DOHH2 (cell line): Measurements from ENCODE around the gene TSPO.

ENCODE experiments used
- H3F3A ChIP-seq: fragments of 200-600 bp; sonication (generic), shearing (Covaris generic); 2 replicates; pipeline ENCODE4 v1.6.0; 2016; ENCODE audit warnings: antibody characterized with exemption, mild to moderate bottlenecking; ENCODE audit not compliant: control insufficient read depth, insufficient read depth
- H3K27ac ChIP-seq: fragments of 200-600 bp; sonication (generic); 2 replicates; pipeline ENCODE4 v1.5.1; 2014; ENCODE audit warnings: low read depth, mild to moderate bottlenecking, low read length, moderate library complexity
- H3K27me3 ChIP-seq: fragments of 200-600 bp; sonication (generic); 2 replicates; pipeline ENCODE4 v1.6.1; 2014; ENCODE audit warnings: mild to moderate bottlenecking, low read length, mixed read lengths; ENCODE audit not compliant: control insufficient read depth
- H3K36me3 ChIP-seq: fragments of 200-600 bp; sonication (generic); 2 replicates; pipeline ENCODE4 v1.6.1; 2014; ENCODE audit warnings: mild to moderate bottlenecking, low read length, moderate library complexity, mixed read lengths; ENCODE audit not compliant: control insufficient read depth
- H3K4me1 ChIP-seq: fragments of 200-600 bp; sonication (generic); 2 replicates; pipeline ENCODE4 v1.6.1; 2014; ENCODE audit warnings: mild to moderate bottlenecking, low read length, mixed read lengths; ENCODE audit not compliant: control insufficient read depth
- H3K4me2 ChIP-seq: fragments of 200-600 bp; sonication (generic); 2 replicates; pipeline ENCODE4 v1.6.0; 2014; ENCODE audit warnings: mild to moderate bottlenecking, low read length, moderate library complexity
- H3K4me3 ChIP-seq: fragments of 200-600 bp; sonication (generic); 2 replicates; pipeline ENCODE4 v1.5.1; 2014; ENCODE audit warnings: mild to moderate bottlenecking, low read length, mixed read lengths
- H3K79me2 ChIP-seq: fragments of 200-600 bp; sonication (generic); 2 replicates; pipeline ENCODE4 v1.6.1; 2014; ENCODE audit warnings: mild to moderate bottlenecking, low read length, mixed read lengths; ENCODE audit not compliant: control insufficient read depth
- H3K9me2 ChIP-seq: fragments of 200-600 bp; sonication (generic); replicated peaks from 2 replicates; pipeline ENCODE4 v1.6.1; 2014; ENCODE audit warnings: mild to moderate bottlenecking, low read length, mixed read lengths; ENCODE audit not compliant: control insufficient read depth
- H3K9me3 ChIP-seq: fragments of 200-600 bp; sonication (generic); 2 replicates; pipeline ENCODE4 v1.6.1; 2014; ENCODE audit warnings: antibody characterized with exemption, low read length, mixed read lengths; ENCODE audit not compliant: control insufficient read depth, insufficient read depth
- H4K20me1 ChIP-seq: fragments of 200-600 bp; sonication (generic); 2 replicates; pipeline ENCODE4 v1.6.0; 2014; ENCODE audit warnings: low read depth, mild to moderate bottlenecking, antibody characterized with exemption, low read length, moderate library complexity; ENCODE audit not compliant: control insufficient read depth, insufficient read depth
- EZH2phosphoT487 ChIP-seq: fragments of 200-600 bp; sonication (generic); IDR thresholded peaks from 2 replicates; pipeline ENCODE4 v1.6.1; 2017; ENCODE audit warnings: borderline replicate concordance, mild to moderate bottlenecking, antibody characterized with exemption, low read length, moderate library complexity, mixed read lengths
- TF ChIP-seq, protein P1 (sequence below): fragments of 200-600 bp; sonication (generic); IDR thresholded peaks from one replicate; pipeline ENCODE4 v1.5.1; 2014; ENCODE audit warnings: antibody characterized with exemption, mild to moderate bottlenecking, low read depth, low read length; ENCODE audit not compliant: poor library complexity, severe bottlenecking

Gene TSPO

DNA sequence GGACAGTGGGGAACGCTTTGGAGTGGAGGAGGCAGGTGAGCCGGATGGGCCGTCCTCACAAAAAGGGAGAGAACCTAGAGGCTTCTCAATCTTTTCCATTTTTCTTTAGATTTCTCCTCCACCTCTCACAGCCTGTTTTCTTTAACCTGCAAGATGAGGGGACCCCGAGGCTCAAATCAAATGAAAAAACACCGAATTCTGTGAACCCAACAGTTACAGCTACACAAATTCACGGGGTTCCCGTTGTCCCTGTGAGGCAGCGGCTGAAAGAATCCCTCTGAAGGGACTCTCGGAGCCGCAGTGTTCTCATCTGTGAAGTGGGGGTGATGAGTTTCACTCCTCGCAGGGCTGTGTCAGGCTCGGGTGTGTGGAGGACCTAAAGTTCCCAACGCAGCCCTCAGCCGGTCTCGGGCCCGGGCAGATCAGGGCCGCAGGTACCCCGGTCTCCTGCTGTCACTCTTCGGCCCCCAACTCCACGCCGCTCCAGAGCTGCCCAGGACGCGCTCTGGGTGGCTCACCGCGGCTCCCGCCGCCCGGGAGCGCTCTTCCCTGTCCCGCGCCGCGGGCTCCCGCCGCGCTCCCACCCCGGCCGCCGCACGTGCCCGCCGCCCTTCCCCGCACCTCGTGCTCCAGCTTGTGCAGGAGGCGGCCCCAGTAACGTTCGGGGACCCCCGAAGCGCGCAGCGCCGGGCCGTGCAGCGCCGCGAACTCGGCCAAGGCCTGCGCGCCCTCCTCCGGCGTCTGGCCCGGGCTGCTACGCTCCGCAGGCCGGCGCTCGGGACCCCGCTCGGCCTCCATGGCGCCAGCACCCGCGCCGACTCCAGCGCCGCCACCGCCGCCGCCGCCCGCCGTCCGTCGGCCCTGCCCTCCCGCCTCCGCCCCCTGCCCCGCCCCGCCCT lies 35.2 kb downstream of the TSPO start, which contains the start of gene TTLL12:
TTLL12 (minus strand) TSS at position 863 of the 899 bp plus-strand sequence; CDS start at position 798, 65 bp downstream.
- peaks cover 16% of the 10 kb centered on the region for H3K4me1 ChIP-seq
- H4K20me1 ChIP-seq: peaks cover 6% of the 10 kb centered on the region
- peaks cover 47% of the 10 kb centered on the region for H3K79me2 ChIP-seq
- peak within 1 kb of the TSS; percentile 95 for H3K4me3 ChIP-seq
- H3K9me3 ChIP-seq: no peaks in the 10 kb centered on the region
- TF ChIP-seq, protein P1, sequence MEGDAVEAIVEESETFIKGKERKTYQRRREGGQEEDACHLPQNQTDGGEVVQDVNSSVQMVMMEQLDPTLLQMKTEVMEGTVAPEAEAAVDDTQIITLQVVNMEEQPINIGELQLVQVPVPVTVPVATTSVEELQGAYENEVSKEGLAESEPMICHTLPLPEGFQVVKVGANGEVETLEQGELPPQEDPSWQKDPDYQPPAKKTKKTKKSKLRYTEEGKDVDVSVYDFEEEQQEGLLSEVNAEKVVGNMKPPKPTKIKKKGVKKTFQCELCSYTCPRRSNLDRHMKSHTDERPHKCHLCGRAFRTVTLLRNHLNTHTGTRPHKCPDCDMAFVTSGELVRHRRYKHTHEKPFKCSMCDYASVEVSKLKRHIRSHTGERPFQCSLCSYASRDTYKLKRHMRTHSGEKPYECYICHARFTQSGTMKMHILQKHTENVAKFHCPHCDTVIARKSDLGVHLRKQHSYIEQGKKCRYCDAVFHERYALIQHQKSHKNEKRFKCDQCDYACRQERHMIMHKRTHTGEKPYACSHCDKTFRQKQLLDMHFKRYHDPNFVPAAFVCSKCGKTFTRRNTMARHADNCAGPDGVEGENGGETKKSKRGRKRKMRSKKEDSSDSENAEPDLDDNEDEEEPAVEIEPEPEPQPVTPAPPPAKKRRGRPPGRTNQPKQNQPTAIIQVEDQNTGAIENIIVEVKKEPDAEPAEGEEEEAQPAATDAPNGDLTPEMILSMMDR: peak; percentile 18
- TF ChIP-seq EZH2phosphoT487: no peak
- peaks cover 4% of the 10 kb centered on the region; the same call in 1 of the 2 replicates for H3F3A ChIP-seq
- H3K9me2 ChIP-seq: no peaks in the 10 kb centered on the region
- H3K36me3 ChIP-seq: peaks cover 43% of the 10 kb centered on the region
- H3K4me2 ChIP-seq: peak within 1 kb of the TSS; percentile 97
- H3K27ac ChIP-seq: peak within 1 kb of the TSS; percentile 74
- peaks cover 8% of the 10 kb centered on the region; the same call in 1 of the 2 replicates for H3K27me3 ChIP-seq

DNA sequence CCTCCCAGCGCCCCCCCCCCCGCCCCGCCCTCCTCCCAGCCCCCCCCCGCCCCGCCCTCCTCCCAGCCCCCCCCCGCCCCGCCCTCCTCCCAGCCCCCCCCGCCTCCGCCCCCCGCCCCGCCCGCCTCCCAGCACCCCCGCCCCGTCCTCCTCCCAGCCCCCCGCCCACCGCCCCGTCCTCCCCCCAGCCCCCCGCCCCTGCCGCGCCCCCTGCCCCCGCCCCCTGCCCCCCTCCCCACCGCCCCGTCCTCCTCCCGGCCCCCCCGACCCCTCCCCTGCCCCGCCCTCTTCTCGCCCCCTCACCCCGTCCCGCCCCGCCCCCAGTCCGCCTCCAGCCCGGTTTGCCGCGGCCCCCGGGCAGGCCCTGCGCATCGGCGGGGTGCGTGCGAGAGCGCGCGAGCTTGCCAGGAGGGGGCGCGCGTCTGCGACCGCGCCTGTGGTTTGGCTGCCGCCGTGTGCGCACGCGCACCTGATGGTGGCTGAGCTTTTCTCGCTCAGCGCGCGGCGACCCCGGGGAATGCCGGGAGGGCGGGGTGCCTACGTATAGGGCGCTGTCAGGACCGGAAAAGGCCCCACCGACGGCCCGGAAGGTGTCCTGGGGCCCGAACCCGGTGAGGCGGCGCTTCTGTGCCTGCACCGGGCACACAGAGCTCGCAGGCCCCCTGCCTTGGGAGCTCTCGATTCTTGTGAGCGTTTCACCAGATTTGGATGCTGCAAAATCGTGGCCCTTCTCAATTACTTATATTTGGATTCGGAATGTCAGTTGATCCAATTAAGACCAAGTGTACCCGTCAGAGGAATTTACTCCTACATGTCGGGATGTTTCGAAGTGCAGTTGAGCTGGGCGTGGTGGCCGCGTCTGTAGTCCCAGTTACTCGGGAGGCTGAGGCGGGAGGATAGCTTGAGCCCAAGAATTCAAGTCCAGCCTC lies 36.1 kb downstream of the TSPO start:
- peaks cover 4% of the 10 kb centered on the region; the same call in 1 of the 2 replicates for H3F3A ChIP-seq
- H3K4me1 ChIP-seq: peaks cover 16% of the 10 kb centered on the region
- peak overlapping the region; percentile 74 for H3K27ac ChIP-seq
- H3K9me3 ChIP-seq: no peaks in the 10 kb centered on the region
- H3K9me2 ChIP-seq: no peaks in the 10 kb centered on the region
- peak overlapping the region; percentile 97 for H3K4me2 ChIP-seq
- peak overlapping the region; percentile 91 for H3K4me3 ChIP-seq
- peaks cover 41% of the 10 kb centered on the region for H3K79me2 ChIP-seq
- peaks cover 11% of the 10 kb centered on the region for H3K27me3 ChIP-seq
- TF ChIP-seq, protein P1: peak; percentile 34
- no peak for TF ChIP-seq EZH2phosphoT487
- peaks cover 35% of the 10 kb centered on the region for H3K36me3 ChIP-seq
- H4K20me1 ChIP-seq: peaks cover 6% of the 10 kb centered on the region

- Histone ChIP-seq H3K27ac (no peak overlapping the region), H3K36me3 (peaks cover 21% of the 10 kb centered on the region), H3K4me3 (no peak overlapping the region), H3K9me2 (no peaks in the 10 kb centered on the region), H4K20me1 (peaks cover 6% of the 10 kb centered on the region), H3K4me2 (no peak overlapping the region), H3K79me2 (peaks cover 26% of the 10 kb centered on the region), H3K27me3 (peaks cover 11% of the 10 kb centered on the region), H3K9me3 (no peaks in the 10 kb centered on the region), H3F3A (peaks cover 4% of the 10 kb centered on the region; the same call in 1 of the 2 replicates), H3K4me1 (peaks cover 16% of the 10 kb centered on the region)
- TF ChIP-seq, protein P1: no peak
- TF ChIP-seq EZH2phosphoT487: no peak
These were observed 37.6 kb downstream of the TSPO start for GRCh38 chr22:43188829-43189545.
